CD4-positive, alpha-beta T cell treated with Interleukin-6 at 100 ng/mL for 8 hours (primary cell): Measurements from ENCODE around the gene RNASE8.
"Not testable (repeated sequence)": the region's sequence is repeated elsewhere in the genome, so short reads cannot be mapped to it uniquely, and the experiment has no call there.

Source experiments
- DNase-seq: peaks from one replicate; pipeline ENCODE4 v3.0.0-alpha.2; 2020; ENCODE audit warnings: mixed read lengths, low spot score

The RNASE8 gene

DNA sequence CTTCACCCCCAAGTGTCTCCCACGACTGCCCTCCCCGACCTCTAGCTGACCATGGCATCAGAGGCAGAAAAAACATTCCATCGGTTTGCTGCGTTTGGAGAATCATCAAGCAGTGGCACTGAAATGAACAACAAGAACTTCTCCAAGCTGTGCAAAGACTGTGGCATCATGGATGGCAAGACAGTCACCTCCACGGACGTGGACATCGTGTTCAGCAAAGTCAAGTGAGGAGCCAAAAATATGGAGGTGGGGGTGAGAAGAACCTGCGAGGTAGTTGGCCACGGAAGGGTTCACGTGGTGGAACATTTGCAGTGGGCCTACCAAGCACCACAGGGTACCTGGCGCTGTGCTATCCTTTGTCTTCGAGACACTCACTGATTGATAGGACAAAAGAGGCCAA lies 27.1 kb upstream of the RNASE8 start:
- DNase-seq = no peak

DNA sequence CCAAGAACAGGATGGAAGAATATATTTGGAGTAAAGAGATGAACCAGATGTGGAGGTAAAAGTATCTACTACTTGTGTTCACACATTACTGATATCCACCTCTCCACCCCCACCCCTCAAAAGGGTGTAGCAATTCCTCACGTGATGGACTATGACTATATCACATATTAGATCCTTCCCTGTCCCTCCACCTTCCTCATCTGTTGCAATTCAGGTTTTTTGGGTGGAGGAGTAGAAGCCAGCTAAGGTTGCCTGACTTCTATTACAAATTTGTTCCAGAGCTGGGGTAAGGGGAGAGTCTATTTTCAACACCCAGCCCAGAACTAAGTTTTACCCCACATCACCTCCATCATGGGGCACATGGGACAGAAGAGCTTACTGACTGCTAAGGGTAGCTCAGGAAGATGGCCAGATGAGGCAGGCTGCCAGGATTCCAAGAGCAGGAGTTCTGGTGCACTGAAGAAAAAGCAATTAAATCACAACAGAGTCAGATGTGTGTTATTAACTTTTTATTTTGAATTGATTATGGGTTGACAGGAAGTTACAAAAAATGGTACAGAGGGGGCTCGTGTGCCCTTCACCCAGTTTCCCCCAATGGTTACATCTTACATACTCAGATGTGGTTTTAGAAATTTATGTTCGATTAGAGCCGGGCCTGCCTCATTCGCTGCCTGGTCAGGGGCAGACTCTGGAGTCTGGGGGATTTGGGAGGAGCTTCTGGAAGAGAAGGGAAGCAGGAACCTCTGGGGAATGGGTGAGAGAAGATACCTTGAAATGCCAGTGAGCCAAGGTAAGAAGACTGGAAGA lies 25.1 kb upstream of the RNASE8 start:
- no peak for DNase-seq

DNA sequence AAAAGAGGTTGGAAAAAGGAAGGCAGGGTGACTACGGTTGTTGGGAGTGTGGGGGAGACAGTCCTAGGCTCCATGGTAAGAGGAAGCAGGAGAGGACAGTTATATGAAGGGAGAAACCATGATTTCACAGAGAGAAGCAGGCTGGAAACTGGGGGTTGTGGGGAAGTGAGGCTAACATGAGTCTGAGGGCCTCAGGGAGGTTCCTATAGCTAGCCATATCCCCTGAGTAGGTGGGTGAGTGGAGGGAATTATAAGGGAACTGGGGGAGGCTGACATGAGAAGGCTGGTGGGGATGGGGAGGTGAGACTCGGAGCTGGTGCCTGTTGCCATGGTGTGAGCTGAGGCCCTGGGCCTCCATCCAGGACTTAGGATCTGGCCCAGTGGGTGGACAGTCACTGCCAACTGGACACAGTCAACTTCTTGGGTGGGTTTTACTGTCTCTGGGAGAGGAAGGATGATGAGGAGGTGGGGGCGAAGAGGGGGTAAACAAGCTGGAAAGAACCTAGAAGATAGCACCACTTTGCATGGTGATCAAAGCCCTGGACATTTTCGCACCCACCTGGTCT lies 24.4 kb upstream of the RNASE8 start:
- no peak for DNase-seq

DNA sequence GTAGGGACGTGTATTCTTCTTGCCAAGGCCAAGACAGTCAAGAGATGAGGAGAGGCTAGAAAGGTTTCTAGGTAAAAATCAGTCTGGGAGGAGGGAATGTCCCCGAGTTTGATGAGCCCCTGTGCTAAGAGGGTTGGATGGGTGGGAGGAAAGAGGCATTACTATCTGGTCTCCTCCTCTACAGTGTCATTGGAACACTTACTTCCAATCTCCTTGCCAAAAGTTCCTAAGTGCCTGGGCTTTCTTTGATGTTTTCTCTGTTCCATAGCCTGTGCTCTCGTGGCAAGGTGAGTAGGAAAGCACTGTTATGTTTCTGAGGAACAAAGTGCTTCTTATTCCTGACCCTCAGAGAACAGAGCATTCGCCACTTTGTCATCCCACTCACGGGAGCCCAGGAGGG lies 22.9 kb upstream of the RNASE8 start, which contains the start of gene RNASE13:
RNASE13 (minus strand) TSS at position 101 of the 400 bp plus-strand sequence. CDS start 519 bp downstream, outside the sequence.
- DNase-seq = no peak

DNA sequence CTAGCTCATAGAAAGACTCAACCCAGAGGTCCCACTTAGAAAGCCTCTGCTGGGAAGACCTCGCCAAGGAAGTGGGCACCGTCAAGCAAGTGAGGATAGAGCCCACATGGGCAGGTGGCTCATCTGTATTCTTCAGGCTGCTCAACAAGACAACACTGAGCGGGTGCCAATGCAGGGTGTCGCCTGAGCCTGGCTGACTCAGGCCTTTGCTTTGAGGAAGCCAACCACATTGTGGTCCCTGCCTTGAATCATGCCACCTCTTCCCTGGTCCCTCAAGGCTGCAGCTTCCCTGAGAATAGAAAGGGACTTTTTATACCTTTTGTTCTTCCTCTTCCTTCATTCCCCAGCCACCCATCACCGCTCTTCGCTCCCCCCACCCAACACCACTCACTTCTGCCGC lies 20.9 kb upstream of the RNASE8 start:
- DNase-seq = no peak

DNA sequence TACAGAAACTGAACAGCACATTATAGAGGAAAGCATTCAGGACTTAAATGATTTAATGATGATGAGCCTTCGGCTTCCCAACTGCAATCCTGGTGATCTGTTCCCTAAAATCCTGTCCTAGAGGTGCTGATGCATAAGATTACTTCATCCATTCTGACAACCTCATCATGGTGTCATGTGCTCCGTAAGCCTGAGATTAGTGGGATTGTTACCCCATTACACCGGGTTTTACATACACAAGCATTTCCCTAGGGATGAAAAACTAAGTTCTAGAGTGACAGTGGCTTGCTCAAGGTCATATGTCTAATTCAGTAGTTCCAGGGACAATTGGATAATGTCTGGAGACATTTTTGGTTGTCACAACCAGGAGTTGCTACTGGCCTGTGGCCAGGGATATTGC lies 20.5 kb upstream of the RNASE8 start:
- DNase-seq = no peak

DNA sequence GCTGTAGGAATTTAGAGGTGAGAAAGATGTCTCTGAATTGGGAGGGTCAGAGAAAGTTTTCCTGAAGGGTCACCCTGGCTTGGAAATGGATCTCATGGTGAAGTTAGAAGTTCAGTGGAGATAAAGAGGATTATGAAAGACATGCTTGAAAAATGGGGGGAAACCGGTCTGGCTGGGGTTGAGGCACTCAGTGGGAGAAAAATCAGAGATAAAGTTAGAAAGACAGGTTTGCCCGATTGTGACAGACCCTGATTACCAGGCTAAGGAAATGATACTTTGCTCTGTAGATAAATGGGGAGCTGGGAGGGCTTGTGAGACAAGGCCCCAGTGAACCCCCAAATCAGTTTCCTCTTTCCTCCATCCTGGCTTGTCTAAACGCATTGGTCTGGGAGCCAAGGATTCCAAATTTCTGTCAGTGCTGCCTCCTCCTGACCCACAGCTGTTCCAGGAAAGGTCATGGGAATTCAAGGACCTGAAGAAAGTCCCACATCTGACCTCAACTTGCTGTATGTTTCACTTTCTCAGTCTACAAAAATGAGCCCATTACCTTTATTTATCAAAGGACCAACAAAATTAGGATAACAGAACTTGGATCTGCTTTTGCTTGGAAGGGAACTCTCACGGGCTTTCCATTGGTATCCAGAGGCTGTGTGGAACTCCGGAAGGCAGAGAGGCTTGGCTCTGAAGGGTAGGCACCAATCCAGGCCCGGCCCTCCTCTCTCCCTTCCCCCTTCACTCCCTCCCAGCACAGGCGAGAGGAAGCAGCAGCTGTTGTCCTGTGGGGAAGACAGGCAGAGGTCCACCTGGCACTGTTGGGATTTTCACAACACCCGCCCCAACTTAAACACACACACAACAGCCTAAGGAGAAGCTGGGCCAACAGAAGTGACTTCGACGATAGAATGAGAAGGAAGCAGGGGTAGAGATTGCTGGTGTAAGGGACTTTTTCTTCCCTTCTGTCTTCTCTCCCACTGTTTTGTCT lies 18.9 kb upstream of the RNASE8 start:
- no peak for DNase-seq

DNA sequence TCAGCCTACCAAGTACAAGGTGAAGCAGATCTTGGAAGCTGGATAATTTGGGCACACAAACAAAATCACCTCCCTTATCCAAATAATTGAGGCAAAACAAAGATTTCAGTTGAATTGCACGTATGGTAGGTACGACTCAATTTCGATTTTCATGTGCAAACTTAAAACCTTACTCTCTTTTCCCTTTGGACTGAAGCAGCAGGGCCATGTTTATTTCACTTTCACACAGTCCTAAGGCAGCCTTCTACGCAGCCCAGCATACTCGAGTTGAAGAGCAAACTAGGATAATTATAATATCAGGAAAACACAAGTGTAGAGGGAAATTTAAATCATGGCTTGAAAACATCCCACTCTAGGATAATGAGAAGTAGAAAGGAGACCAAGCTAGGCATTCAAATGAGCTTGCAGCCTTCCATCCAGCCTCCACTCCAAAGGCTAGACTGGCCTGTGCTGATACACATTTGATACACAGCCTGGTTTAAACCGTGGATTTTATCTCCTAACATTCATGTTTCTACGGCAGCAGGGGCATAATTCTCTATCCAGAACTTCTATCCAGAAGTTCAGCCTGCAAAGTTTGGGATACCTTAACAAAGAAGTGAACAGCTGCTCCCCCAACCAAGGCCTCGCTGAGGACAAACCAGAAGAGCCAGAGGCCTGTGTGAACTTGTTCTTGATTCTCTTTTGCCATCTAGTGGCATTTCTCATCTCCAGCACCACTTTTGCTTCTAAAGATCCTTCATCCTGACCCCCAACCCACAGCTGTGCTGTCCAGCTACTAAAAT lies 17.8 kb upstream of the RNASE8 start:
- DNase-seq = peak; percentile 41

DNA sequence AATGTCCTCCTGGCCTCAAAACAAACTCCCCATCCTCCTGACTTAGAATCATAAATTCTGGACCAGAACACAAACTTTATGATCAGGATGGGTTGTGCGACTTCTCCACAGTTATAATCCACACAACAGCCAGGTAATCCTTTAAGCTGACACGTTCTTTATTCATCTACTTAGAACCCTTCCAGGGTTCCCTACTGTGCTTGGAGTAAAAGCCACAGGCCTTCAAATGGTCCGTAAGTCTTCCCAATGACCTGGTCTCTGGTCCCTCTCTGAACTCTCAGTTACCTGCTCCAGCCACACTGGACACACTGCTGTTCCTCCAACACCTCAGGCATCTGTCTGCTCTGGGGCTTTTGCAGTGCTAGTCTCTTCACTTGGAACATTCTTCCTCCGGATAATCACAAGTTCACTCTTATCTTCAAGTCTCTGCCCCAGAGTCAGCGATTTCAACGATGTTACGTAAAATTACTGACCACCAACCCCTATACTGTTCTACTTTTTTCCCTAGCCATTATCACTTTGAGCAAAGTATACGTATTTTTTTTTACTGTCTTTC lies 17.2 kb upstream of the RNASE8 start:
- no peak for DNase-seq

DNA sequence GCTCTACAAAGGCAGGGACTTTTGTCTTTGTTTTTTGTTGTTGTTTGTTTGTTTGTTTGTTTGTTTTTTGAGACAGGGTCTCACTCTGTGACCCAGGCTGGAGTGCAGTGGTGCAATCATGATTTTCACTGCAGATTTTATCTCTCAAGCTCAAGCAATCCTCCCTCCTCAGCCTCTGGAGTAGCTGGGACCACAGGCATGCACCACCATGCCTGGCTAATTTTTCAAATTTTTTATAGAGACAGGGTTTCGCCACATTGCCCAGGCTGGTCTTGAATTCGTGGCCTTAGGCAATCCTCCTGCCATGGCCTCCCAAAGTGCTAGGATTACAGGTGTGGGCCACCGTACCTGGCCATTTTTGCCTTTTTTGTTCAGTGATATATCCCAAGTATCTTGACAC lies 16.7 kb upstream of the RNASE8 start:
- not testable (repeated sequence) for DNase-seq

DNA sequence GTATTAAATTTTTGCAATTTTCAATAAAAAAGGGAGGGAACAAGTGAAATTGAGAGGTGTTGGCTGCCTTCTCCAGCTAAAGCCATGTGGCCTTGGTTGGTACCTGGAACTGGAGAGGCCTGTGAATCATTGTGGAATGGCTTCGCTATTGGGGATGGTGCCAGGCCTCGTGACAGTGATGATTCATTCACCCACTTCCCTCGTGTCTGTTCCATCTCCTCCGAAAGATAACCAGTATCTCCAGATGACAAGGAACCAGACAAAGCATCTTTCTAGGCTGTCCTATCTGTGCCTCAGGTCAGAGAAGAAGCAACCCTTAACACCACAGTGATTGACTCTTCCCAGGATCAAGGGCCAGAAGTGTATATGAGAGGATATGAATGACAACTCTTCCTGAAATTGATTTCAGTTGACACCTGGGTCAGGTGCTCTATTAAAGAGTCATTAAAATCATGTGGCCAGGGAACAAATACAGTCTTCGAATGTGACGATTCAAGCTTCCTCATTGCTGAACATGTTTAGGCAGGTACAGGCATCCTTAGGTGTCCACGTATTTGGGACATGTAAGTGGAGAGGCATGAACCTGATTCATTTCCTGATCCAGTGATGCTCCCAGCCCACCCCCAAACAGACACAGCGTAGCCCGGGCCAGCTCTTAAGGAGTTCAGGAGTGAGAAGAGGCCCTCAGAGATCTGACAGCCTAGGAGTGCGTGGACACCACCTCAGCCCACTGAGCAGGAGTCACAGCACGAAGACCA lies 15.8 kb upstream of the RNASE8 start, which contains the start of gene RNASE7:
RNASE7 (plus strand) TSS at position 687 of the 758 bp plus-strand sequence. CDS start 631 bp downstream, outside the sequence.
- DNase-seq = no peak

DNA sequence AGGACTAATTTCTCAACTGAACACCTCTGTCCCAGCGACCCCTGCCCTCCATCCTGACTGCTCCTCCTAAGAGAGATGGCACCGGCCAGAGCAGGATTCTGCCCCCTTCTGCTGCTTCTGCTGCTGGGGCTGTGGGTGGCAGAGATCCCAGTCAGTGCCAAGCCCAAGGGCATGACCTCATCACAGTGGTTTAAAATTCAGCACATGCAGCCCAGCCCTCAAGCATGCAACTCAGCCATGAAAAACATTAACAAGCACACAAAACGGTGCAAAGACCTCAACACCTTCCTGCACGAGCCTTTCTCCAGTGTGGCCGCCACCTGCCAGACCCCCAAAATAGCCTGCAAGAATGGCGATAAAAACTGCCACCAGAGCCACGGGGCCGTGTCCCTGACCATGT lies 14.7 kb upstream of the RNASE8 start:
- no peak for DNase-seq

DNA sequence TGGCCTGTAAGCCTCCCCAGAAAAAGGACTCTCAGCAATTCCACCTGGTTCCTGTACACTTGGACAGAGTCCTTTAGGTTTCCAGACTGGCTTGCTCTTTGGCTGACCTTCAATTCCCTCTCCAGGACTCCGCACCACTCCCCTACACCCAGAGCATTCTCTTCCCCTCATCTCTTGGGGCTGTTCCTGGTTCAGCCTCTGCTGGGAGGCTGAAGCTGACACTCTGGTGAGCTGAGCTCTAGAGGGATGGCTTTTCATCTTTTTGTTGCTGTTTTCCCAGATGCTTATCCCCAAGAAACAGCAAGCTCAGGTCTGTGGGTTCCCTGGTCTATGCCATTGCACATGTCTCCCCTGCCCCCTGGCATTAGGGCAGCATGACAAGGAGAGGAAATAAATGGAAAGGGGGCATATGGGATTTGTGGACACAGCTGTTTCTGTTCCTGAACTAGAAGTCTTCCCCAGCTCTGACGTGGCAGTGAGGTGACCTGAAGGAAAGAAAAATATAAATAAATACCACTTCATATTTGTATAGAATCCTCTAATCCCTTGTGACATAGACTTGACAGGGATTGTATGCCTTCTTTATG lies 14.1 kb upstream of the RNASE8 start:
- no peak for DNase-seq

DNA sequence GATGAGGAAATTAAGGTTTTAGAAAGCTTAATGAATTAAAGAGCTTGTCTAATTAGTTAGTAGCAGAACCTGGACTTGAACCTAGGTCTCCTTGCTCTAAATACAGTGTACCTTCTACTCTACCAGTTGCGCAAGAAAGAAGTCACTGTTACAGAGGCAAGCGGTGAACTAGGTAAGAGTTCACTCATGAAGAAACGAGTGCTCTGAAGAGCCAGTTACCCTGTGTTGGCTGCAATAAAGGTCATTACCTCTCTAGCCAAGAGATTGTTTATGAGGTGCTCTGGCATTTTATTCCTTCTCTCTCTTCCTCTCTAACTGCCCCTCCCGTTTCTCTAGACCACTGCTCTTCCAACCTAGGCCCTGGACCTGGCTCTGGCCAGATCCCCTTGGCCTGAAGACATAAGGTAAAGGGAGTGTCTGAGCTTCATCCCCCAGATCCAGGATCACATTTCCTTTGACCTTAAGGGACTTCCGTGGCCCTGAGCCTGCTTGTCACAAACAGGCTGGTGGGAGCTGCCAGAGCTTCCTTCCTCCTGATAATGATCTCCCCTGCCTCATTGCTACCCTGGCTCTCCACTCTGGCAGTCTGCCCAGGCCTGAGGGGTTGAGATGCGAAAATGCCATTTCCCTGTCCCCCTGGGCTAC lies 13.5 kb upstream of the RNASE8 start:
- no peak for DNase-seq

DNA sequence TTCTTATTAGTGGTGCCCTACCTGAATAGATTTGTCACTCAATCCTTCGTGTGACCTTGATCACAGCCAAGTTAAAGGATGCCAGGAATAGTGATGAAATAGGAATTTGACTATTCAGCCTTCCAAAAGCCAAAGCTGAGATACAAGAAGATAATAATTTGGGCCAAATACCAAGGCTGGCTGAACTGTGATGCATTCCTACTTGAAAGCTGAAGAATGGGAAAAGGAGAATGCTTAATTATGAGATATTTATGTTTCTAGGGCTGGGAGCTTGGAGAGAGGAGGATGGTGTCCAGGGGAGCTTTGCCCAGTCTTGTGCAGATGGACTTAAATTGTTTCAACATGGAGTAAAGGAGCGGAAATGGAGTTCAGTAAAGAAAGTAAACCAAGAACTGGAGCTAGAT lies 10.2 kb upstream of the RNASE8 start:
- no peak for DNase-seq

DNA sequence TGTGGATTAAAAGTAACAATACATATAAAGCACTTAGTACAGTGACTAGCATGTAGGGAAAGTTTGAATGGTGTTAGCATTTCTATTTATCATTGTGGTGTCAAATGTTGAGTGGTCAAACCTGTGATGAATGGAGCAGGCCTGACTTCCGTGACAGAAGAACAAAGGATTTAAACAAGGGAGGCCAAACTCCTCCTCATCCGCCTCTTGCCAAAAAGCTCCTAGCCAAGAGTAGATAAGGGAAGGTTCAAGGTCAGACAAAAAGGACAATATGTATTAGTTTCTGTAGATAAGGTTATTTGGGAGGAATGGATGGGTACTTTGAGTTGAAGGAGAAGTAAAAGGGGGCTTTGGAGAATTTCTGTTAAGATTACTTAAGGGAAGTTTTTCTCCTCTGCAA lies 9.0 kb upstream of the RNASE8 start:
- DNase-seq = no peak

DNA sequence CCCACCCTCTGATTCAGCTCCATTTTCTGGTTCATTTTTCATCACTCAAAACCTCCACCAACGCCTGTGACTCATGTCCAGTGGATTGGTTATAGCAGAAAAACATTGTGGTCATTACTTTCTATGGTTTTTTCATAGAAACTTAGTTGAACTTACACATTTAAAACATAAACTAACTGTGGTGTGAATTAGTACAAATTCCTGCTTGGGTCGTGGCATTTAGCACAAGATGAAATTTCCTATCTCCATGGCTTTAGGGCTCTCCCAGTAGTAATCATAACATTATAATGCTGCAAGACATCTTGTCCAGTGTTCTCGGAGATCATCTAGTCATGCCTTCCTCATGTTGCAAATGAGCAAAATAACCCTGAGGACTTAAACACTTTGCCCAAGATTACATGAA lies 8.3 kb upstream of the RNASE8 start:
- no peak for DNase-seq

DNA sequence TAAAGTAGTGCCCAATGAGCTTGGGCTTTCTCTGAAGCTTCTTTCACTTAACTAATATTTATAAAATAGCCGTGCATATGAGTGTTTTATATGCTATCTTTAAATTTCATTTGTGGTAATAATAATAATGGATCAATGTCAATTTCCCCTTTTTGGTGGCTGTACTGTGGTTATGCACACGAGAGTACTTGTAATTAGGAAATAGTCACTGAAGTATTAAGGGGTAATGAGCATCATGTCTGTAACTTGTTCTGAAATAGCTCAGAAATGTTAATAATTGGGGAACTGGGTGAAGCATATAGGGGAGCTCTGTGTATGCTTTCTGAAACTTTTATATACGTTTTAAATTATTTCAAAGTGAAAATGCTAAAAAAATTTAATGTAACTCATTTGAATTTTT lies 7.0 kb upstream of the RNASE8 start:
- no peak for DNase-seq
